Spleen (tissue), 11 donors: ENCODE results near the gene ARHGAP5. TPM values are rescaled to one million over a fixed set of nuclear protein-coding genes. Genes with fewer than 3 reads are reported as not detected.

ENCODE experiments used
- DNase-seq: peaks from one replicate; pipeline ENCODE4 v3.0.0-alpha.2; 2020
- H3K27ac ChIP-seq, 8 donors: fragments of 200-600 bp; sonication (generic) in 7 of 8; 1 replicate in 4 of 8; 2 replicates in 4 of 8; pipeline versions ENCODE4 v1.5.0 to v1.8.0; 2016 to 2021; ENCODE audit warnings: inconsistent platforms in 4 of 8, mild to moderate bottlenecking in 4 of 8, moderate library complexity in 1 of 8
- H3K27me3 ChIP-seq, 7 donors: fragments of 200-600 bp; sonication (generic) in 6 of 7; replicated peaks in 1 of 7; 1 replicate in 4 of 7; 2 replicates in 3 of 7; pipeline versions ENCODE4 v1.5.0 to v1.8.0; 2016 to 2021; ENCODE audit warnings: inconsistent platforms in 3 of 7, mild to moderate bottlenecking in 1 of 7
- H3K36me3 ChIP-seq, 6 donors: fragments of 200-600 bp; sonication (generic) in 5 of 6; 1 replicate in 4 of 6; 2 replicates in 2 of 6; pipeline versions ENCODE4 v1.5.0 to v1.8.0; 2016 to 2021; ENCODE audit warnings: inconsistent platforms in 2 of 6
- H3K4me1 ChIP-seq, 6 donors: fragments of 200-600 bp; sonication (generic) in 5 of 6; 1 replicate in 3 of 6; 2 replicates in 3 of 6; pipeline versions ENCODE4 v1.5.0 to v1.8.0; 2016 to 2021; ENCODE audit warnings: inconsistent platforms in 3 of 6
- H3K4me3 ChIP-seq, 8 donors: fragments of 200-600 bp; sonication (generic) in 7 of 8; 1 replicate in 4 of 8; 2 replicates in 4 of 8; pipeline versions ENCODE4 v1.5.0 to v1.8.0; 2016 to 2021; ENCODE audit warnings: inconsistent platforms in 4 of 8, mild to moderate bottlenecking in 4 of 8, moderate library complexity in 2 of 8
- H3K9me3 ChIP-seq, 8 donors: fragments of 200-600 bp; sonication (generic) in 7 of 8; 1 replicate in 4 of 8; 2 replicates in 4 of 8; pipeline versions ENCODE4 v1.5.0 to v1.8.0; 2016 to 2021; ENCODE audit warnings: inconsistent platforms in 4 of 8
- CTCF ChIP-seq, 11 experiments: fragments of 200-600 bp in 7 of 11; fragments of 450-650 bp in 4 of 11; sonication (generic) in 4 of 11; IDR thresholded peaks in 8 of 11; conservative IDR thresholded peaks in 3 of 11; 1 replicate in 7 of 11; 2 replicates in 4 of 11; pipeline versions ENCODE4 v1.4.0 to v1.8.0; 2016 to 2021; ENCODE audit warnings: antibody characterized with exemption in 11 of 11, inconsistent platforms in 4 of 11, mild to moderate bottlenecking in 1 of 11
- POLR2A ChIP-seq, 3 donors: fragments of 450-650 bp; IDR thresholded peaks; one replicate each; pipeline ENCODE4 v1.5.1; 2017; ENCODE audit warnings: antibody characterized with exemption in 3 of 3, mild to moderate bottlenecking in 1 of 3
- POLR2AphosphoS5 ChIP-seq, 3 donors: sonication (generic); formaldehyde crosslinking; IDR thresholded peaks; one replicate each; pipeline ENCODE4 v1.5.1; 2017; ENCODE audit warnings: antibody characterized with exemption in 3 of 3
- WGBS, 5 donors: extraction: QIAGEN DNeasy Blood & Tissue Kit in 3 of 5; methylation state at CpG; one replicate each; pipeline versions ENCODE4 v1.1.5 to v1.1.7; 2013 to 2018; 5-methylcytosine and 5-hydroxymethylcytosine counted together
- intact Hi-C: fragments of 100-400 bp; cut with DNase I; formaldehyde crosslinking; loops from one replicate; pipeline ENCODE4 v1.15.0; 2023; ENCODE audit warnings: low total_unique reads
- polyA plus RNA-seq, 3 donors: library from polyadenylated mRNA; stranded (reverse); fragments of 200-250 nt; gene quantifications; one replicate each; pipeline ENCODE4 v1.2.1, GENCODE V29; 2013
- total RNA-seq, 7 donors: library from RNA; depleted of rRNA in 3 of 7; stranded (reverse); fragments of >200 nt in 3 of 7; fragmentation: NEBNext Ultra II Directional in 4 of 7; extraction: Animal tissue kit (Norgen Biotek cat#: 25700) in 4 of 7; gene quantifications; one replicate each; pipeline versions ENCODE4 v1.1.0 to v1.2.1, GENCODE V29; 2016 to 2021
- donor health status: healthy with polysubstance abuse.
- donor health status: DM: no; HTN: no; CAD: no; lungs with moderate emphysema.
- donor health status: DM: no; HTN: no; CAD: no.
- donor health status: Bipolar disorder and iron deficiency.
- donor health status: healthy.
- donor health status: DM: no; HTN: no; CAD: no.
- donor health status: DM: yes; HTN: yes; CAD: no.

The ARHGAP5 gene
- total and polyA plus RNA-seq, 10 donors: 10.1 to 189 (median 109) TPM

- peak overlapping the region in 1 of 8 donors; percentile 11 for H3K27ac ChIP-seq
- H3K9me3 ChIP-seq: no peaks in the 10 kb centered on the region
- peaks cover 12 to 57% (median 38%) of the 10 kb centered on the region in 6 donors for H3K4me1 ChIP-seq
- intact Hi-C loops: no loop called here
- peaks cover 0 to 13% (median 0%) of the 10 kb centered on the region in 6 donors for H3K36me3 ChIP-seq
- no peak overlapping the region for H3K4me3 ChIP-seq
- no peak for DNase-seq
- 84 to 98% (median 90%) methylated on average over 1 of the region's 1 CpG for WGBS, 5 donors
- no peak for TF ChIP-seq POLR2A (IDR thresholded peaks at IDR 0.05)
- no peak for TF ChIP-seq POLR2AphosphoS5 (IDR thresholded peaks at IDR 0.05)
- no peak for TF ChIP-seq CTCF (IDR thresholded peaks at IDR 0.05 in 8 of 11, conservative IDR thresholded peaks at IDR 0.05 in 3 of 11)
- no peaks in the 10 kb centered on the region for H3K27me3 ChIP-seq
These were observed 27.2 kb downstream of the ARHGAP5 start for GRCh38 chr14:32104308-32104707.

- no peak for DNase-seq
- Histone ChIP-seq H3K4me3 (no peak overlapping the region), H3K36me3 (peaks cover 0 to 13% (median 0%) of the 10 kb centered on the region in 6 donors), H3K27me3 (no peaks in the 10 kb centered on the region), H3K9me3 (no peaks in the 10 kb centered on the region), H3K4me1 (peaks cover 12 to 57% (median 38%) of the 10 kb centered on the region in 6 donors), H3K27ac (peak overlapping the region in 1 of 8 donors; percentile 11)
- intact Hi-C loops: no loop called here
- TF ChIP-seq POLR2A (IDR thresholded peaks at IDR 0.05): no peak
- no peak for TF ChIP-seq POLR2AphosphoS5 (IDR thresholded peaks at IDR 0.05)
- TF ChIP-seq CTCF (IDR thresholded peaks at IDR 0.05 in 8 of 11, conservative IDR thresholded peaks at IDR 0.05 in 3 of 11): no peak
These were observed 27.7 kb downstream of the ARHGAP5 start for GRCh38 chr14:32104803-32105202.

GRCh38 chr14:32109676-32110547 is 32.8 kb downstream of the ARHGAP5 start:
- Histone ChIP-seq H3K36me3 (peaks cover 0 to 25% (median 0%) of the 10 kb centered on the region in 6 donors), H3K9me3 (no peaks in the 10 kb centered on the region), H3K27me3 (no peaks in the 10 kb centered on the region), H3K27ac (no peak overlapping the region), H3K4me3 (no peak overlapping the region), H3K4me1 (peaks cover 0 to 11% (median 7%) of the 10 kb centered on the region in 6 donors)
- 85 to 94% (median 92%) methylated on average over 7 of the region's 7 CpGs for WGBS, 5 donors
- DNase-seq: no peak
- TF ChIP-seq POLR2AphosphoS5 (IDR thresholded peaks at IDR 0.05) (no peak), POLR2A (IDR thresholded peaks at IDR 0.05) (no peak), CTCF (IDR thresholded peaks at IDR 0.05 in 8 of 11, conservative IDR thresholded peaks at IDR 0.05 in 3 of 11) (no peak)
- intact Hi-C loops: no loop called here

- H3K27ac ChIP-seq: no peak overlapping the region
- DNase-seq: no peak
These were observed 33.4 kb downstream of the ARHGAP5 start for GRCh38 chr14:32110548-32110896.

More at GRCh38 chr14:32110548-32110896, 33.4 kb downstream of the ARHGAP5 start:
- Histone ChIP-seq H3K4me1 (peaks cover 0 to 11% (median 6%) of the 10 kb centered on the region in 6 donors), H3K4me3 (no peak overlapping the region), H3K27me3 (no peaks in the 10 kb centered on the region), H3K36me3 (peaks cover 0 to 31% (median 0%) of the 10 kb centered on the region in 6 donors), H3K9me3 (no peaks in the 10 kb centered on the region)
- intact Hi-C loops: no loop called here
- WGBS, 5 donors: 92 to 97% (median 93%) methylated on average over 2 of the region's 2 CpGs
- no peak for TF ChIP-seq POLR2AphosphoS5 (IDR thresholded peaks at IDR 0.05)
